Mesenteric fat pad (tissue), 1 donor: ENCODE data around the gene METTL26. TPM values are rescaled to one million over a fixed set of nuclear protein-coding genes. Genes with fewer than 3 reads are reported as not detected.

Experiments
- DNase-seq: peaks from one replicate; pipeline ENCODE4 v3.0.0-alpha.2; 2020; ENCODE audit warnings: low spot score
- total RNA-seq: library from RNA; stranded (reverse); fragmentation: NEBNext Ultra II Directional; extraction: Animal tissue kit (Norgen Biotek cat#: 25700); gene quantifications from one replicate; pipeline ENCODE4 v1.2.1, GENCODE V29; 2021
- donor health status: DM: yes; HTN: yes; CAD: no.

METTL26 gene
- total RNA-seq, 1 donor from 2014 or later = 62.2 TPM

- no peak for DNase-seq
Observed at GRCh38 chr16:640614-641013, 4.5 kb upstream of the METTL26 start.

- DNase-seq = no peak
Observed at GRCh38 chr16:638836-639235, 2.7 kb upstream of the METTL26 start.

- no peak for DNase-seq
Observed at GRCh38 chr16:638034-638543, 2.0 kb upstream of the METTL26 start.

- DNase-seq = peak; percentile 95
Observed at GRCh38 chr16:637081-638018, 1.2 kb upstream of the METTL26 start.

GRCh38 chr16:635573-636205 is 416 bp downstream of the METTL26 start:
- no peak for DNase-seq

GRCh38 chr16:634996-635395 is 1.1 kb downstream of the METTL26 start:
- DNase-seq = no peak

- DNase-seq = no peak
Observed at GRCh38 chr16:634051-634670, 1.9 kb downstream of the METTL26 start.

- no peak for DNase-seq
Observed at GRCh38 chr16:633336-634050, 2.6 kb downstream of the METTL26 start.

GRCh38 chr16:632486-633335 is 3.4 kb downstream of the METTL26 start:
- no peak for DNase-seq

- DNase-seq = no peak
Observed at GRCh38 chr16:631808-632358, 4.2 kb downstream of the METTL26 start.

- no peak for DNase-seq
Observed at GRCh38 chr16:630815-631405, 5.2 kb downstream of the METTL26 start, which contains the start of gene WFIKKN1. Gene WFIKKN1 (plus strand): TSS chr16:630985. CDS start chr16:631254, 269 bp downstream.

- no peak for DNase-seq
Observed at GRCh38 chr16:630249-630814, 5.8 kb downstream of the METTL26 start.

GRCh38 chr16:629833-630248 is 6.3 kb downstream of the METTL26 start:
- DNase-seq = no peak

- no peak for DNase-seq
Observed at GRCh38 chr16:629185-629832, 6.8 kb downstream of the METTL26 start.

GRCh38 chr16:628321-629061 is 7.6 kb downstream of the METTL26 start:
- DNase-seq = no peak

- no peak for DNase-seq
Observed at GRCh38 chr16:627454-628239, 8.5 kb downstream of the METTL26 start.
